ENCODE results near the gene KCNC2.

KCNC2 gene

DNA sequence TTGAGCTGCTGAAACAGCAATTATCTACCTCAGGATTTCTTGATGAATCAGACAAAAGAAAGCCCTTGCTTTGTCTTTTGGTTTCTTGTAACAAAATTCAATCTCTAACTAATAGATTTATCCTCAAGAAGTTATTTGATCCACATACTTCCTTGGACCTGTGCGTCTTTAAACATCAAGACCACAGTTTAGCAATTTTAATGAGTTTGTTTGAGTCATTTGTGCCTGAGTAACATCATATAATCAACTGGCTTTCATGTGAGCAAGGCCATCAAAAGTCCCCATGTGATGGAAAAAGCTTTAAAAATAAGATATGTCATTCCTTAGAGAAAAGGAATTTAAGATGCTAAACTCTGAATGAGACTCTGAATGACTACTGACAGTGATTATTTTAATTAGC is 52.3 kb downstream of the KCNC2 start:
- no peak for DNase-seq

DNA sequence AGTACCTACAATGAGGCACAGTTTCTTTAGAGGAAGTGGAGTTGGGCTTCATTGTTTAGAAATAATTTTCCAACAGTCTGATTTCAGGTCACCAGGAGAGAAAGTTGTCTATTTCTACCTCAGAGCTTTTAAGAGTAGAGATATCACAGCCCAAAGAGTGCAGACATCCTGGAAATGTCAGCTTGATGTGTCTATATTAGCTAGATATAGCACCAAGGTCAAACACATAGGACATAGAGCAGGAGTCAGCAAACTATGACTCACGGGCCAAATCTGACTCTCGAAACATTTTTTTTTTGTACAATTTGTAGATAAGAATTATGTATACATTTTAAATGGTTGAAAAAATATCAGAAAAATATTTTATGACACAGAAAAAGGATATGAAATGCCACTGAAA is 53.7 kb downstream of the KCNC2 start:
- no peak for DNase-seq

DNA sequence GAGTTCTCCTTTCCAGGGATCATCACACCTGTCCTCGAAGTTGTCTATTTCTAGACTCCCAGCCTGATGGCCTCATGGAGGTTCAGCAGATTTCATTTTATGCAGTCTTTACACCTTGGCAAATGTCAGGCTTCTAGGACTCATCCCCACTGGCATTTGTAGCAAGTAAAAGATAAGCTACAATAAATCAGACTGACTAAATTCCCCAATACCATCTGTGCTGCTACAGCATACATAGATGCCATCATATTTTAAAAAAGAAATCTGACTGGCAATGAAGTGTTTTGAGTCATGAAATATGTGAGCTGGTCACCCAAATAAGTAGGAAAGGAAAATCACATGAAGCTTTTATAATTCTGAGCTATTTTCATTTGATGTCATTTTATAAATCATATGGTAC is 55.3 kb downstream of the KCNC2 start:
- no peak for DNase-seq

DNA sequence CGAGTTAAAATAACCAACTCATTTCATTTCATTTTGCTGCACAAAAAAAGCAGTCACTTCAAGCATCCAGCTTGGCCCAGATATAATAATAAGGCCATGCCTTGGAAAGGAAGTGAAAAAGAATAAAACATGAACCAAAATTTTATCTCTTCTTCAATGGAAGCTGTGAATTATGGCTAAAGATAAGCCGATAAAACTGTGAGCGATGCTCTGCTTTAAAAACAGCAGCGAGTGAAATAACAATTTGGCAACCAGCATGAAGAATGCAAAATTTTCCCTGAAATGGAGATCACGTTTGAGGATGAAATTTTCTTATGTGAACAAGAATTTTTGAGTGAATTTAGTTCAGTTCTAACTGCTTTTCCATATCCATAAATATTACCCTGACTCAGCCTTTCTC is 70.4 kb downstream of the KCNC2 start:
- no peak for DNase-seq

DNA sequence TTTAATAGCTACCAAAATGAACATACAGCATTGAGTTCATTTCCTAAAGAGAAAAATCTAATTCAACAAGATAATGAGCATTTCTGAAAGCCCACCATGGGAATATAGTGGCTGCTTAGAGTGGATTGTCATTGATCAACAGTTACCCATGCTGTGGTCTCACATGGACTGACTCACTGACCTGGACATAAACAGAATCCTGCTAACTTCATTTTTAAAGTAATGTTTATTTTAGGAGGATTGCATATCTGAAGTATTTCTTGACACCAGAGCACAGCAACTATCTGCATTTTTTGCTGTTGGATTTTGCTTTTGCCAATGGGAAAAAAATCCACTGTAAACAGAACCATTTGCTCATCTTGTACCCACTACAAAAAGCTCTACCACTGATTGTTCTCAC is 71.7 kb downstream of the KCNC2 start:
- no peak for DNase-seq

DNA sequence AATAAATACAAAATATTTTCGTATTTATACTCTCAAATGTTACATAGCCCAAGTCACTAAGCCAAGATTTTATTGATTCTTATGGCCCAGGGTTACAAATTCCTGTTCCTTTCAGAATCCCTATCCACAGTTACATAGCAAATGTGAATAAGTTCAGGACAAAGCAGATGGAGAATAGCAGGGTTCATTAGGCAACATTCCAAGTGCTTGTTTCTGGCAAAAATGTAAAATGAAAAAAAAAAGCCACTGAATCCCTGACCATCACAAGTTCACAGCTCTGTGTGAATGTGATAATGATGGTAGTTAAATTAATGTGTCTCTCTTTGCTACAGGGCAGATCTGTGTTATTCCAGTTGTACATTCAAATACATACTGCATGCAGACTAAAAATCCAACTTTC is 74.6 kb downstream of the KCNC2 start:
- no peak for DNase-seq

- peak; percentile 12 for DNase-seq
These were observed 78.8 kb downstream of the KCNC2 start for GRCh38 chr12:75130811-75131210.

GRCh38 chr12:75129275-75129674 is 80.4 kb downstream of the KCNC2 start:
- DNase-seq, result no peak

DNA sequence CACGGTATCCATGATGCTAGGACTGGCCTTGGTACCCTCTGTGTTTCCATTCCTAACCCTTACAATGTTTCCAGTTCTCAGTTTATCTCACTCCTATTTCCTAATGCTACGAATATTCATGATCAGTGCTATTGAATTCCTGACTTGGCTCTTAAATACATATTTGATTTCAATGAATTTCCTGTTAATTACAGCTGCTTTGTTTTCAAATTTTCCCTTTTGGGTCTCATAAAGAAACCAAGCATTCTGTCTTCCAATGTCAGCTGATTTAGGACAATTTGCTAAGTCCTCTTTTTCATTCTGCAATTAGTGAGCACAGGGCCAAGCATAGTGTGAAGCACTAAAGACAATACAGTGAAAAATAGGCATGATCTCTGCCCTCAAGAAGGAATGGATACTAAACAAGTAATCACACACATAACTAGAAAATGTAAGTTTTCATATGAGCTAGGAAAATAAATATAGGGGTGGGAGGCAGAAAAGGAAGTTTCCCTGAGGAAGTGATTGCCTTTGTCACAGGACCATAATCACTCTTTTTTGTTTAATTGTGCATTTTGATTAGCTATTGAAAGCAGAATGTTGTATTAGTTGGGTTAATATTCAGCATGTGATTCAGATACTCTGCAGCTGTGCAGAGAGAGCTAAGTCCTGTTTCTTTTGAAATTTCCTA is 88.5 kb downstream of the KCNC2 start:
- no peak for DNase-seq

DNA sequence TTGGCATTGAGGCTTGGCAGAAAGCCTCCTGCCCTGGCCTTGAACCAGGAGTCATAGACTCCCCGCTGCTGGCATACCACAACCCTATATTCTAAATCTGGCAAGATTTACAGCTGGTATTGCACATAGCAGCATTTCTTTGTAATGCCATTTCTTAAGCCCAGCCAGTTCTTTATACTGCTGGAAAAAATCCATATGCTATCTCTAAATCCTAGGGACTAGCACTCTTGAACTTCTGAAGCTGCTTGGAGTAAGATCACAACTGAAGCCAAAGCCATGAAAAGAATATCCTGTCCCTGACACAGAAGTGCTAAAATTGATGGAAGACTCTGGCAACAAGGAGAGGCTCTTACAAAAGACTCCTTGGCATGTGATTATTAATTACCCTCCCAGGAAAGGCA is 89.3 kb downstream of the KCNC2 start:
- no peak for DNase-seq

DNA sequence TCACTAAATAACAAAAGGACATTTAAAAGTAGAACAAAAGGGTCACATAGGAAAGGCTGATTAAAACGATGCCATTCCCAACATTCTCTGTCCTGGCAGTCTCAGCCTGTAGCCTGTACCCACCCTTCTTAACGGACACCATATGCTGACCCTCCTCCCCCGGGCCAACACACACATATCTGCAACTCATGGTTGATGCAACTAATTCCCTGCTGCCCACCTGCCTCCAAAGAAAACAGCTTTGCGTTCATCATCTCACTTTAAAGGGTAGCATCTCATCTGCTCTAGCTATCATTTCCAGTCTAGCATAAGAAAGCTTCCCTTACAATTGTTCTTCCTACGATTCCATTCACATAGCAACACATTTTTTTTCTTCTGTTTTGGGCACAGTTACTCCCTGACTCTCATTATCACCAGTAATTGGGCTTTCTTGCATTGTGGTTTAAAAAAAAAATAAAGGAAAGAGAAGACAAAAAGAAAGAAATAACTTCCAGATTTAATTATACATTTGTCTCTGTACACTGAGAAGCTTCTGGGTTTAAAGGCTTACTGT is 92.9 kb downstream of the KCNC2 start:
- peak; percentile 47 for DNase-seq

- DNase-seq, result no peak
These were observed 93.9 kb downstream of the KCNC2 start for GRCh38 chr12:75115748-75116147.

GRCh38 chr12:75103822-75104221 is 105.8 kb downstream of the KCNC2 start:
- no peak for DNase-seq

DNA sequence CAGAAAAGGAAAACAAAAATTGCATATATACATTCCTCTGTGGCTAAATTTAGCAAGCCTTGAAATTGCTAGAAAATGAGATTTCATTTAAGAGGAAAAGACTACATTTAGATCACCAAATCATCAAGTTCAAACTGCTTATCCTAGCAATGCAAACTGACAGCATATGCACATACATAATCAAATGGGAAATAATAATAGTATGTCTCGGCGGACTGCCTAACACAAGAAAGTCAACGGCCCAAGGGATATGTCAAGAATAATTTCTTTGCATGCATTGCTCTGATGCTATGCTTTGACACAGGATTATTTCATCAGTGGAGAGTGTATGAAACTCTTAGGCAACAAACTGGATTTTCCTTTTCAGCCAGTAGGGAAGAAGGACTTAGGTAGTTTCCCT is 107.9 kb downstream of the KCNC2 start:
- no peak for DNase-seq

DNA sequence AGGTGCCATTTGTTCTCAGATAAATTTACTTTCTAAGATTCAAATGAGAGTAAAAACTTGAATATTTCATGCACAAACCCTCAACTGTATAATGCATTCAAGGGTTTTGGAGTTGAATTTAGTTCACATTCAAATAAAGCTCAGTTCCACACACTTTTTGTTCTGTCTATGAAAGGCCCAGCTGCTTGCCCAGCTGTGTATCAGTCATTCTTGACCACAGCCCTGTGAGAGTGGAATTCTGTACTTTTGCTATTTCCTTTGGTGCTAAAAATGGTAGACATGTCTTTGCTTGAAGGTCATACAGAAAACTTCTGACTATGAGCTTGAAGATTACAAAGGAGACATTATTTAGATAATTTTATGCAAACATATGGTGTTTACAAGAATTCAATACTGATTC is 110.4 kb downstream of the KCNC2 start:
- DNase-seq, result no peak

DNA sequence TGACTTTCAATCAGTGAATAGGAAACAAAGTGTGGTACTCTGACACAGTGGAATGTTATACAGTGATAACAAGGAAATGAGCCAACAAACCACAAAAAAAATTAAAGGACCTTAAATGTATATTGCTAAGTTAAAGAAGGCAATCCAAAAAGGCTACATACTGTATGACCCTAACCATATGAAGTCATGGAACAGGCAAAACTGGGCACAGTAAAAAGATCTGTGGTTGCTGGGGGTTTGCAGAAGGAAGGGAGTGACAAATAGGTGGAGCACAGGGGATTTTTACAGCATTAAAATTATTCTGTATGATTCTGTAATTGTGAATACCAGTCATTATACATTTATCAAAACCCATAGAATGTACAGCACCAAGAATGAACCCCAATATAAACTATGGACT is 112.6 kb downstream of the KCNC2 start:
- DNase-seq, result no peak

DNA sequence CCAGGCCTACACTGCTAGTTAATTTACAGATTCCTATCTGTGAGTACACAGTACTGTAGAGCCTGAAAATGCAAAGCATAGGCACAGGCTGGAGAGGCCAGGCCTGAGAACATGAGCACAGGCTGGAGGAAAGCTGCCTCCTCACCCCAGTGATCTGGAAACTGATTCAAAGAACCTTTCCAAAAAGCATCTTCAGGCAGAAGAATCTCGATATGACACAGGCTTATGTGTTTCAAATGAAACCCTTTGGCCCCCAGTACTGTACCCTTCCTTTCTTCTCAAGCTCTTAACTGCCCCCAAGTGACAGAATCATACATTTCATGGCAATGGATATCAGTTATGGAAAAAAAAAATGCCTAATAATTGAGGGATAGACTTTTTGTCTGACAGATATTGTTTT is 122.0 kb downstream of the KCNC2 start:
- peak; percentile 14 for DNase-seq

GRCh38 chr12:75086091-75087038 is 123.3 kb downstream of the KCNC2 start:
- DNase-seq, result no peak

GRCh38 chr12:75081305-75081704 is 128.3 kb downstream of the KCNC2 start:
- no peak for DNase-seq

GRCh38 chr12:75080582-75080981 is 129.1 kb downstream of the KCNC2 start:
- DNase-seq, result no peak

- no peak for DNase-seq
These were observed 144.2 kb downstream of the KCNC2 start for GRCh38 chr12:75065482-75065881.

DNA sequence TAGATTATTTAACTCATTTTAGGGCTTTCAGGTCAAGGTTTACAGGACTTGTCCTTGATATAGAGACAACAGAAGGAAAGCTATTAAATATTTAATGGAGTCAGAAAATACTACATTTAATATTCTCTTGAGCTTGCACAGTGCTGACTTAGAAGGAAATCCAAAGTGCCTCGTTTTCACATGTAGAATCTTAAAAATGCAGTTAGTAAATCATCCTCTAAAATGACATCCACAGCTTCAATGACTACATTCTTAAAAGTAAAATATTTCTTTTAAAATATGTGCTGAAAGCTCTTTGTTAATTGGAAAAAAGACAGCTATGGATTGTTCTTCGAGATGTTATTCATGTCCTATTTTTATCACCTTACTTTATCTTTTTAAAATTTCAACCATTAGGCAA is 146.9 kb downstream of the KCNC2 start:
- no peak for DNase-seq

DNA sequence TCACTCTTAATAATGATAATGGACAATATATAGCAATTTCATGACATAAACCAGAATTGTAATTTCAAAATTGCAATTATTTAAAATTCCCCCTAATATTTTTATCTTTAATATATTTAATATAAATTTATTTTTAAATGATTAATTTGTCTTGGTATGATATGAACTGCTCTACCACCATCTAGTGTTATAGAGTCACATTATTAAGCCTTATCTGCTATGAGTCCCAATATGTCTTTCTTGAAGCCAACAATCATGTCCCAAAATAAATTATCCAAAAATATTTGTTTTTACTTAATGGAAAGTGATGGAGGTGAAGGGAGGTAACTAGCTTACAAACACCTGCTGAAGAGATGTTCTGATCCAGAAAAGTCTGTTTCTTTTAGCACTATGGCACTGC is 151.4 kb downstream of the KCNC2 start:
- DNase-seq, result no peak

GRCh38 chr12:75048767-75049166 is 160.9 kb downstream of the KCNC2 start:
- no peak for DNase-seq

Data from retina (tissue), 1 donor.